Endothelial cell of umbilical vein (primary cell): ENCODE measurements around the gene RASA1. TPM values are rescaled to one million over a fixed set of nuclear protein-coding genes. Genes with fewer than 3 reads are reported as not detected.

ENCODE experiments used
- BruUV-seq: library from RNA; stranded (reverse); fragments of 400-500 nt; replicated peaks from 2 replicates; lab custom pipeline; 2021; lab: Mats Ljungman, UMichigan
- CTCF ChIA-PET: fragments of 300-600, 350-600 bp; sonication (Branson Sonifier 250); formaldehyde crosslinking; loops from one replicate; lab custom pipeline; 2021; ENCODE audit warnings: antibody characterized with exemption, inconsistent platforms; lab: Charles Lee
- POLR2A ChIA-PET: fragments of 300-600, 350-600 bp; sonication (Branson Sonifier 250); formaldehyde crosslinking; loops from one replicate; lab custom pipeline; 2021; ENCODE audit warnings: antibody characterized with exemption, inconsistent platforms; lab: Charles Lee
- DNase-seq: peaks from one replicate; pipeline ENCODE4 v3.0.0-alpha.2; 2011; ENCODE audit warnings: low read depth, low spot score
- FAIRE-seq: peaks from 2 replicates; lab custom pipeline; 2011; peaks lifted over from hg19 to GRCh38; lab: Jason Lieb, UNC
- H2AFZ ChIP-seq: 2 replicates; pipeline ENCODE4 v1.6.0; 2012; ENCODE audit warnings: low read depth, low read length, control low read depth, inconsistent platforms
- H3K27ac ChIP-seq: 2 replicates; pipeline ENCODE4 v1.5.1; 2011; ENCODE audit warnings: low read depth, mild to moderate bottlenecking, control low read depth, low read length, moderate library complexity; ENCODE audit not compliant: insufficient read depth
- H3K27me3 ChIP-seq, 2 experiments: 2 replicates each; pipeline versions ENCODE4 v1.6.0 to v1.6.1; 2011; ENCODE audit warnings: low read length in 2 of 2, mixed read lengths in 1 of 2; ENCODE audit not compliant: control insufficient read depth in 2 of 2, insufficient read depth in 2 of 2
- H3K36me3 ChIP-seq, 2 experiments: 2 replicates in 1 of 2; 3 replicates in 1 of 2; pipeline ENCODE4 v1.5.1; 2011; ENCODE audit warnings: low read length in 2 of 2, mild to moderate bottlenecking in 1 of 2, moderate library complexity in 1 of 2; ENCODE audit not compliant: control insufficient read depth in 2 of 2, insufficient read depth in 2 of 2; ENCODE audit errors: extremely low read depth in 1 of 2
- H3K4me1 ChIP-seq: 3 replicates; pipeline ENCODE4 v1.5.1; 2011; ENCODE audit warnings: mild to moderate bottlenecking, low read length; ENCODE audit not compliant: control insufficient read depth, insufficient read depth; ENCODE audit errors: extremely low read depth
- H3K4me2 ChIP-seq: 2 replicates; pipeline ENCODE4 v1.6.1; 2011; ENCODE audit warnings: low read length, control low read depth, mixed read lengths; ENCODE audit not compliant: insufficient read depth
- H3K4me3 ChIP-seq, 3 experiments: fragments of 200-600 bp in 1 of 3; sonication (generic), shearing (Covaris generic) in 1 of 3; replicated peaks in 1 of 3; 2 replicates each; pipeline ENCODE4 v1.5.1; 2011 to 2016; ENCODE audit warnings: control low read depth in 3 of 3, low read length in 3 of 3, mild to moderate bottlenecking in 2 of 3, inconsistent platforms in 1 of 3, low read depth in 1 of 3, moderate library complexity in 1 of 3; ENCODE audit not compliant: insufficient read depth in 1 of 3
- H3K79me2 ChIP-seq: 2 replicates; pipeline ENCODE4 v1.6.0; 2012; ENCODE audit warnings: low read length, inconsistent platforms; ENCODE audit not compliant: control insufficient read depth, insufficient read depth
- H3K9ac ChIP-seq: replicated peaks from 2 replicates; pipeline ENCODE3; 2011; ENCODE audit warnings: low read length, control low read depth; ENCODE audit not compliant: insufficient read depth; ENCODE audit errors: extremely low read depth
- H3K9me1 ChIP-seq: replicated peaks from 3 replicates; pipeline ENCODE4 v1.6.0; 2011; ENCODE audit warnings: mild to moderate bottlenecking, low read length; ENCODE audit not compliant: control insufficient read depth, insufficient read depth; ENCODE audit errors: extremely low read depth
- H3K9me3 ChIP-seq: replicated peaks from 2 replicates; pipeline ENCODE4 v1.5.1; 2012; ENCODE audit warnings: low read length, inconsistent platforms; ENCODE audit not compliant: control insufficient read depth, insufficient read depth
- H4K20me1 ChIP-seq: replicated peaks from 2 replicates; pipeline ENCODE3; 2011; ENCODE audit warnings: mild to moderate bottlenecking, low read length; ENCODE audit not compliant: control insufficient read depth, insufficient read depth; ENCODE audit errors: extremely low read depth
- CTCF ChIP-seq, 2 donors: IDR thresholded peaks; 1 replicate in 1 of 2; 2 replicates in 1 of 2; pipeline ENCODE4 v1.5.1; 2011; ENCODE audit warnings: low read length in 2 of 2, mild to moderate bottlenecking in 2 of 2, moderate library complexity in 2 of 2, control low read depth in 1 of 2, inconsistent platforms in 1 of 2, low read depth in 1 of 2; ENCODE audit not compliant: insufficient read depth in 1 of 2; ENCODE audit errors: extremely low read depth in 1 of 2
- EZH2 ChIP-seq: IDR thresholded peaks from 2 replicates; pipeline ENCODE4 v1.6.1; 2012; ENCODE audit warnings: borderline replicate concordance, low read depth, mild to moderate bottlenecking, moderate library complexity, low read length, inconsistent platforms; ENCODE audit not compliant: severe bottlenecking
- FOS ChIP-seq: IDR thresholded peaks from 2 replicates; pipeline ENCODE4 v1.6.1; 2011; ENCODE audit warnings: mild to moderate bottlenecking, low read length, moderate library complexity, borderline replicate concordance; ENCODE audit not compliant: insufficient read depth
- GATA2 ChIP-seq: IDR thresholded peaks from 2 replicates; pipeline ENCODE4 v1.7.0; 2011; ENCODE audit warnings: low read depth, mild to moderate bottlenecking, moderate library complexity, mixed read lengths, low read length; ENCODE audit not compliant: insufficient read length, insufficient read depth
- JUN ChIP-seq: IDR thresholded peaks from 2 replicates; pipeline ENCODE4 v1.6.1; 2011; ENCODE audit warnings: borderline replicate concordance, low read depth; ENCODE audit not compliant: insufficient read length, insufficient read depth
- MYC ChIP-seq: IDR thresholded peaks from one replicate; pipeline ENCODE4 v1.6.1; 2011; ENCODE audit warnings: mild to moderate bottlenecking, low read depth, low read length
- POLR2A ChIP-seq: IDR thresholded peaks from 2 replicates; pipeline ENCODE4 v1.6.1; 2012; ENCODE audit warnings: low read depth, mild to moderate bottlenecking, control low read depth, low read length
- POLR2AphosphoS5 ChIP-seq: IDR thresholded peaks from 2 replicates; pipeline ENCODE4 v1.6.1; 2012; ENCODE audit warnings: low read depth, mild to moderate bottlenecking, control low read depth, low read length, moderate library complexity; ENCODE audit not compliant: insufficient read depth
- dilution Hi-C: fragments of 300-500 bp; cut with MboI; formaldehyde crosslinking; loops from one replicate; pipeline ENCODE4 v1.15.0; 2019; ENCODE audit warnings: low sequenced_read_pairs; ENCODE audit not compliant: extremely low pct_ligation_motif_present
- intact Hi-C: fragments of 100-400 bp; cut with micrococcal nuclease; formaldehyde crosslinking; loops from one replicate; pipeline ENCODE4 v1.10.0; 2022
- polyA plus RNA-seq, 4 experiments: library from polyadenylated mRNA; depleted of rRNA in 3 of 4; stranded (reverse) in 3 of 4; unstranded in 1 of 4; fragments of >200 nt; gene quantifications; 2 replicates each; pipeline versions ENCODE4 v1.2.1 to v1.2.3, GENCODE V29; 2011 to 2012; ENCODE audit warnings: missing spikeins in 1 of 4
- total RNA-seq: library from RNA; stranded (reverse); gene quantifications from 2 replicates; pipeline ENCODE4 v1.2.3, GENCODE V29; 2021
- TF ChIP-seq, protein P1 (sequence below): IDR thresholded peaks from 2 replicates; pipeline ENCODE4 v1.6.1; 2011; ENCODE audit not compliant: insufficient read depth, insufficient read length

Gene RASA1
- total and polyA plus RNA-seq, 2 donors (not counting 3 experiments of a cell fraction or from before 2014, with no cell fraction given), result 23.1 to 42.0 TPM

- no peaks in the 10 kb centered on the region for H4K20me1 ChIP-seq
- no peak overlapping the region for H3K4me2 ChIP-seq
- peaks cover 0 to 2% of the 10 kb centered on the region in 2 experiments for H3K27me3 ChIP-seq
- DNase-seq, result no peak
- dilution Hi-C loops (no loop called here), intact Hi-C loops (no loop called here)
- no peaks in the 10 kb centered on the region for H3K4me1 ChIP-seq
- no peaks in the 10 kb centered on the region for H3K36me3 ChIP-seq
- H3K9me3 ChIP-seq, result no peaks in the 10 kb centered on the region
- no peak overlapping the region for H2AFZ ChIP-seq
- H3K27ac ChIP-seq, result no peak overlapping the region
- no peak overlapping the region for H3K9ac ChIP-seq
- no peak for TF ChIP-seq MYC
- TF ChIP-seq, protein P1, sequence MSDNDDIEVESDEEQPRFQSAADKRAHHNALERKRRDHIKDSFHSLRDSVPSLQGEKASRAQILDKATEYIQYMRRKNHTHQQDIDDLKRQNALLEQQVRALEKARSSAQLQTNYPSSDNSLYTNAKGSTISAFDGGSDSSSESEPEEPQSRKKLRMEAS, result no peak
- FAIRE-seq, result no peak
- POLR2A ChIA-PET, result no interaction called here
- no peak overlapping the region for H3K4me3 ChIP-seq
- no TSS peak for BruUV-seq
- H3K9me1 ChIP-seq, result no peaks in the 10 kb centered on the region
- CTCF ChIA-PET, result no interaction called here
- H3K79me2 ChIP-seq, result no peaks in the 10 kb centered on the region
Measured at GRCh38 chr5:87432460-87432859, 164.8 kb downstream of the RASA1 start.

GRCh38 chr5:87433945-87434344 is 166.3 kb downstream of the RASA1 start:
- H3K27ac ChIP-seq, result no peak overlapping the region
- H2AFZ ChIP-seq, result no peak overlapping the region
- H4K20me1 ChIP-seq, result no peaks in the 10 kb centered on the region
- no peak overlapping the region for H3K9ac ChIP-seq
- no peaks in the 10 kb centered on the region for H3K36me3 ChIP-seq
- H3K9me1 ChIP-seq, result no peaks in the 10 kb centered on the region
- ChIA-PET CTCF (no interaction called here), POLR2A (no interaction called here)
- intact Hi-C loops (no loop called here), dilution Hi-C loops (no loop called here)
- H3K4me2 ChIP-seq, result no peak overlapping the region
- FAIRE-seq, result no peak
- no peak overlapping the region for H3K4me3 ChIP-seq
- no peaks in the 10 kb centered on the region for H3K9me3 ChIP-seq
- H3K27me3 ChIP-seq, result peaks cover 0 to 2% of the 10 kb centered on the region in 2 experiments
- TF ChIP-seq, protein P1, result no peak
- TF ChIP-seq POLR2AphosphoS5 (no peak), FOS (no peak), POLR2A (no peak), CTCF (IDR thresholded peaks at IDR 0.05; ENCODE audit: extremely low read depth in 1 of 2, insufficient read depth in 1 of 2, low read depth in 1 of 2, low read length in 2 of 2) (no peak), JUN (no peak), EZH2 (no peak), GATA2 (no peak), MYC (no peak)
- no peaks in the 10 kb centered on the region for H3K4me1 ChIP-seq
- BruUV-seq, result no TSS peak
- no peak for DNase-seq
- no peaks in the 10 kb centered on the region for H3K79me2 ChIP-seq
